HG03521 (cell line): ENCODE data around the gene ROCK1.
"Not testable (repeated sequence)": the region's sequence is repeated elsewhere in the genome, so short reads cannot be mapped to it uniquely, and the experiment has no call there.

Source experiments
- ATAC-seq: cut with Tn5 transposase; IDR thresholded peaks from one replicate; pipeline ENCODE4 v1.9.1; 2021; ENCODE audit warnings: mild to moderate bottlenecking, moderate library complexity; ENCODE audit not compliant: unreplicated experiment

Gene ROCK1

DNA sequence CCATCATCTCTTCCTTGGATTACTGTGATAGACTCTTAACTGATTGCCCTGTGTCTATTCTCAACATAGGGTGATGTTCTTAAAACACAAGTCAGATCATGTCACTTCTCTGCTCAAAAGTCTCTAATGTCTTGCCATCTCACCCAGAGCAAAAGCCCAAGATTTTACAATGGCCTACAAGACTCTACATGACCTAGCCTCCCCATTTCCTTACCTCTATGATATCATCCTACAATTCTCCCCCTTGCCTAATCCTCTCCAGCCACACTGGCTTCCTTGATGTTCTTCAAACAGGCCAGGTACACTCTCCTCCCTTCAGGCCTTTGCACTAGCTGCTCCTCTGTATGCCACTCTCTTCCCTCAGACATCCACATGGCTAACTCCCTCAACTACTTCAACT, 55.1 kb downstream of the ROCK1 start:
- ATAC-seq = no peak

DNA sequence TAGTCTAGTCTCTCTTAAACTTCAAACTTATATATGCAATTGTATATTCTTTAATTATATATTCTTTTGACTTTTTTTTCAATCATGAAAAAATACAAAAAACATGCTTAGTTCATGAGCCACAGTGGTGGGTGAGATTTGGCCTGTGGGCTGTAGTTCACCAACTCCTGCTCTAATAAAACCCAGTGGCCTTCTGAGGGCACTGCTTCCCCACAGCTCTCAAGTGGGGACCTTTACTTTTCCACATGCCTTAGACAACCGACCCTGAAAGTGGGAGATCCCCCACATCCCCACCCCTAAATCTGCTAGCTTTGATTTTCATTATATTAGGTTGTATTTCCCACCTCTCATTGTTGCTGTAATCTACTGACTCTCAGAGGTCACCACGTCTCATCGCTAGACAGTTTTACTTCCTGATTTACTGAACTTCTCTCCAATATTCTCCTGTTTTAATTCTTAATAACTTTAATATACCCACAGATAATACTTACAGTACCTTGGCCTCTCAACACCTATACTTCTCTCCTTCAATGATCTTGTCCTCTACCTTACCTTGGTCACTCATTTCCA, 57.3 kb downstream of the ROCK1 start:
- no peak for ATAC-seq

DNA sequence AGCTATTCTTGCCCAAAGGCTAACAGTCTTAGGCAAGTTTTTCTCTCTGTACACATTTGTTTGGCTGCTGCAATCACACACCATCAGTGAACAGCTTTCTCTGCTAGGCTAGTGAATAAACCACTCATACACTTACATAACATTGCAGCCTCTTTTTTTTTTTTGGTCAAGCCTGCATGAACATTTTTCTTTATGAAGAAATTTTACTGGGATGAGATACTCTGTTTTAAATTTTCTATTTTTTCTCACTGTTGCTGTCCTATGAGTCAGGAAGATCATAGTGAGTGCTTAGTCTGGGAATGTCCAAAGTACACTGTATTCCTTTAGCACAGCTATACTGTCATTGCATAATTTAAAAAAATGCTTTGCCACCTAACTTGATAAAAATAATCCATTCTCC, 58.5 kb downstream of the ROCK1 start:
- no peak for ATAC-seq

DNA sequence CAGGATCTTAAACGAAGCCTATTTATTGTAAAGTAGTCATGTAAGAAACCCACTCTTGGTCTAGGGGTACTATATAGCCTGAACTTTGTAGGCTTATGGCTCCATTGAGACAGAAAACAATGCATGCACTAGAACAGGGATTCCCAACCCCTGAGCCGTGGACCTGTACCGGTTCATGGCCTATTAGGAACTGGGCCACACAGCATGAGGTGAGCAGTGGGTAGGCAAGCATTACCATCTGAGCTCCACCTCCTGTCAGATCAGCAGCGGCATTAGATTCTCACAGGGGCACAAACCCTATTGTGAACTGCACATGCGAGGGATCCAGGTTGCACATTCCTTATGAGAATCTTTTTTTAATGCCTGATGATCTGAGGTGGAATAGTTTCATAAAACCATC, 59.2 kb downstream of the ROCK1 start:
- no peak for ATAC-seq

DNA sequence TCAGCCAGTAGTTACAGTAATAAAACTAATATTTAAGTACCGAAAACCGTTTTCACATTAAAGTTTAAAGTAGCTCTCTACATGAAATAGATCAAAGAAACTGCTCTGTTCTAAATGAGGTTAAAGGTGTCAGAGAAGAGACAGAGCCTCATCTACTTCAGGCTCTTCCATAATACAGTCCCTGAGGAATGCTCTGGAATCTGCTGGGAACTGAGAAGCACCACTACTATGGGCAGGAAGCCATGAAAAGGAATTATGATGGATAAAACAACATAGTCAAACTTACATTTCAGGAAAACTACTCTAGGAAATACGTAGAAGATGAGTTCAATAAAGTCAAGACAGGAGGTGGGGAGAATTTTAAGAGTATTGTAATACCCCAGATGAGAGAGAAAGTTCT, 60.0 kb downstream of the ROCK1 start:
- no peak for ATAC-seq

DNA sequence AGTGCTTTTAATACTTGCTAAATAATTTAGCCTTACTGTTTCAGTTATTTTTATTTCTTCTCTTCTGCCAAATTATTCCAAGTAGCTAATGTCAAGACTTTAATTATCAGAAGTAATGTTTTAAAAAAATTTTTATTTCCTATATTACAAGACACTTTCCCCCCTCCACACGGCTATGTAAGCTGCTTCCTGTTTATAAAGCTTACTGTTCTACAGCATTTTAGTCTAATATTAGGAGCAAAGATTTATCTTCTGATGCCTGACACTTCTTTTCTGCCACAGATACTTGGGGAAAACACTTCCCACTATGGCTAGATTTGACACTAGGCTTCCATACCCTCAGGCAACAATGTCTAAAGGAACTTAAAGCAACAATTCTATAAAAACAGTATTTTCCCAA, 62.3 kb downstream of the ROCK1 start:
- ATAC-seq = no peak

DNA sequence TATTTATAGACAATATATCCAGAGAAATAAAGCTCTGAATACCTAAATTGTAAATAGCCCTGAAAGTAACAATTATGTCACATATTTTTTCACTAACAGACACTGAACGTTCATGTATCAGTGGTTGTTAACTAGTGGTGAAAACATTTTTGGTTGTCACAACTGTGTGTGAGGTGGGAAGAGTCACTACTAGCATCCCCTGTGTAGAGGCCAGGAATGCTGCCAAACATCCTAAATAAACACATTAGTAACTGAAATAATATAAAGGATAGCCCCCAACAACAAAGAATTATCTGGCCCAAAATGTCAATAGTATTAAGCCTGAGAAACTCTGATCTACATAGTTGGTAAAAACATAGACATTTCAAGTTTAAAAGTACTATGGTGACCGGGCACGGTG, 64.5 kb downstream of the ROCK1 start:
- ATAC-seq = no peak

DNA sequence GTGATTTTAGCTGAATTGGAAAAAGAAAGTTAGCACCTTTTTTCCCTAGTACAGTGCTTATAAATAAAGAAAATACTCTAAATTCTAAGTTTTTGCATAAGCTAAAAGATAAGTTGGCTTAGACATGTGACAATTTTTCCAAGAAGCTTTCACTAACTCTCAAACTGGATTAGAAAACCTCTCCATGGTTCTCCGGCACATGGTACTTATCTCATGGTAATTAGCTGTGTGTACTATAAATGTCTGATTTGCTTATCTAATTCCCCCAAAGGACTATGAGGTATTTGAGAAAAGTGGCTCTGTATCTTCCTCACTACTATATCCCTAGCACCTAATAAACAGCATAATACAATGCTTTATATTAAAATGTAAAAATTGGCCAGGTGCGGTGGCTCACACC, 71.1 kb downstream of the ROCK1 start:
- ATAC-seq = no peak

DNA sequence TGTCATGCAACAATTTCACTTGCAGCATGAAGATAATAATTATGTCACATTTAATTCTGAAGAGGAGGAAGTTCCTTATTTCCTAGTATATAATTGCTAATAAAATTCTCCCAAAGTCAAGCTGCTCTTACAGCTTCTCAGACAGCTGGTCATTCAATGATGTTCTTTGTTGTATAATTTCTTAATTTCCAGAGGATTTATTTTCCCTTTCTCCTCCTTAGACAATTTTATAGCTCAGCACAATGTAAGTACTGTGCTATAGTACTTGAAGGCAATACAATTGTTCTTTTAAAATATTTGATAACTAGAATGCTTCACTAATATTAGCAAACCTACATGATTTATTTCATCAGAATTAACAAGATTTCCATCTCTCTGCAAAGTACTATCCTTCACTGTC, 73.4 kb downstream of the ROCK1 start:
- ATAC-seq = no peak

DNA sequence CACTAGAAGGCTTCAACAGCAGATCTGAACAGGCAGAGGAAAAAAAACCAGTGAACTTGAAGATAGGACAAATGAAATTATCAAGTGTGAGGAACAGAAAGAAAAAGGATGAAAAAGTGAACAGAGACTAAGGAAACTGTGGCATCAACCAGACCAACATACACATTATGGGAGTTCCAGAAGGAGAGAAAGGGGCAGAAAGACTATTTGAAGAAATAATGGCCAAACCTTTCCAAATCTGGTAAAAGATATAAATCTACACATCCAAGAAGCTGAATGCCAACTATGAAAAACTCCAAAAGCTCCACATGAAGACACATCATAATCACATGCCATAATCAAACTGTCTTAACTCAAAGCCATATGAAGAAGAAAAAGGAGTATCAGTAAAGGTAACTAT, 79.8 kb downstream of the ROCK1 start:
- no peak for ATAC-seq

DNA sequence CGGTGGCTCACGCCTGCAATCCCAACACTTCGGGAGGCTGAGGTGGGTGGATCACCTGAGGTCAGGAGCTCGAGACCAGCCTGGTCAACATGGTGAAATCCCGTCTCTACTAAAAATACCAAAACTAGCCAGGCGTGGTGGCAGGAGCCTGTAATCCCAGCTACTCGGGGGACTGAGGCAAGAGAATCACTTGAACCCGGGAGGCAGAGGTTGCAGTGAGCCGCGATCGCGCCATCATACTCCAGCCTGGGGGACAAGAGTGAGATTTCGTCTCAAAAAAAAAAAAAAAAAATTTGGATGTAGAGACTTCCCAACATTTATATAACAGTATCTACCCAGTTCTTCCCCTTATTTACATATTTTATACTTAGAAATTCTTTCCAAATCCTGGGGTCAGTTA, 93.4 kb downstream of the ROCK1 start:
- ATAC-seq = not testable (repeated sequence)

DNA sequence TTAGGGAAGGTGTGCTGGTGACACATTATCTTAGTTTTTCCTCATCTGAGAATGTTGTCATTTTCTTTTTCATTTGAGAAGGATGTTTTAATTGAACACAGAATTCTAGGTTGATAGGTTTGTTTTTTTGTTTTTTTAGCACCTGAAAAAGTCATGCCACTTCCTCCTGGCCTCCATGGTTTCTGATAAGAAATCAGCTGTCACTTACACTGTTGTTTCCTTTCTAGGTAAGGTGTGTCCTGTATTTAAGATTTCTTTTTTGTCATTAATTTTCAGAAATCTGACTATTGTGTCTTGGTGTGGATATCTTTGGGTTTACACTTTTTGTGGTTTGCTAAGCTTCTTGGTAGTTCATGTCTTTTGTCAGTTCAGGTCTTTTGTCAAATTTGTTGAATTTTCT, 99.3 kb downstream of the ROCK1 start:
- no peak for ATAC-seq

DNA sequence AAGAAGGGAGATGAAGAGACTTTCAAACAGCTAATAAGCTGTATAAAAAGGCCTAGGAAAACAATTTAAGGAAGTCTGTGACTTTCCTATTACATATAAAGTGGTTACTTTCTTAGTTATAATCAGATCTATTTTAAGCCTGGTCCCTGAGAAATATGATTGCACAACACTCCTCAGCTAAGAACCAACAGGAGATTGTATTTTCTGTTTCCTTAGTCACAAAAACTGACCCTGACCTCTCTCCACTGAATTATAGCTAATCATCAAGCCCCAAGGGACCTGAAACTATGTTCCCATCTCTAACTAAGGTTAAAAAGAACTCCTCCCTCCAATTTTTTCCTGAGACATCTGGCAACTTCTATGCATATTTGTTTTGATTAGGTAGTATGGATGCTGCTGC, 106.9 kb downstream of the ROCK1 start:
- ATAC-seq = no peak

DNA sequence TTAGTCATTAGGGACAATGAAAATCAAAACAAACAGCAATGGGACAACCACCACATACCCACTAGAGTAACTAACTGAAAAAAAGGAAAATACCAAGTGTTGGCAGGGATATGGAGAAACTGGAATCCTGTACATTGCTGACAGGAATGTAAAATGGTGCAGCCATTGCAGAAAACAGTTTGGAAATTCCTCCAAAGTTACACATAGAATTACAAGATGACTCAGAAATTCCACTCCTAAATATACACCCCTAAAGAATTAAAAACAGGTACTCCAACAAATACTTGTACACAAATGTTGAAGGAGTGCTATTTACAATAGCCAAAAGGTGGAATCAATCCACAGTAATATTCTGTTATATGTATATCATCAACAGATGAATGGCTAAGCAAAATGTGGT, 110.9 kb downstream of the ROCK1 start:
- ATAC-seq = no peak

DNA sequence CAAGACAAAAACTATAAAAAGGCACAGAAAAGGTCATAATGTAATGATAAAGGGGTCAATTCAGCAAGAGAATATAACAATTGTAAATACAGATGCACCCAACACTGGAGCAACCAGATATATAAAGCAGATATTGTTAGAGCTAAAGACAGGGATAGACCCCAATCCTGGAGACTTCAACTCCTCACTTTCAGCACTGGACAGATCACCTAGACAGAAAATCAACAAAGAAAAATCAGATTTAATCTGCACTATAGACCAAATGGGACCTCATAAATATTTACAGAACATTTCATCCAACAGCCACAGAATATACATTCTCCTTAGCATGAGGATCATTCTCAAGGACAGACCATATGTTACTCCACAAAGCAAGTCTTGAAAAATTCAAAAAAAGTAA, 114.2 kb downstream of the ROCK1 start:
- no peak for ATAC-seq

DNA sequence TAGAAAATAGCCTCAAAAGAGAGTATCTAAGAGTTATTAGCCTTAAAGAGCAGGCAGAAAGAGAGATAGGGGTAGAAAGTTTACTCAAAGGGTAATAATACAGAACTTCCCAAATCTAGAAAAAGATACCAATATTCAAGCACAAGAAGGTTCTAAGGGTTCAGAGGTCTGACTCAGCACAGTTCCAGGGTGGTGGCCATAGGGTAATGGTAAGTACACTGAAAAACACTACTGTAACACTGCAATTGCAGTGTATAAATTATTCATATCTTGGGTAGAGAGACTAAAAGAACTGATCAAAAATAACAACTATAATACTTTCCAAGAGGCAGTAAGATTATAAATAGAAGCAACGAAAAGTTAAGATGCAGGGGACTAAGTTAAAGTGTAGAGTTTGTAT, 115.2 kb downstream of the ROCK1 start:
- no peak for ATAC-seq

DNA sequence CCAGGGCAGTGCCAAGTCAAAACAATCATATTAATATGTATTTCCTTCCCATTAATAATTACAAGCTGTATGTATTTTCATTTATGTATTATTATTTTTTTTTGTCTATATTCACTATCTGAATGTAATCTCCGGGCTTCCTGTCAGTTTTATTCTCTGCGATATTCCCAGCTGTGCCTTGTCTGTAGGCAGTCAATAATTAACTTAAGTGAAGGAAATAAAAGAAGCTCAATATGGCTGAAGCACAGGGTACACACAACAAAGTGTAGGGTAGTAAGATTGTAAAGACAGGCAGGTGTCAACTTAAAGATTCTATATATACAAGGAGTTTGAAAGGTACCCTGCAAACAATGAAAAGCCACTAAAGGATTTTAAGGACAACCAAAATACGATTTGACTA, 122.9 kb downstream of the ROCK1 start:
- no peak for ATAC-seq

DNA sequence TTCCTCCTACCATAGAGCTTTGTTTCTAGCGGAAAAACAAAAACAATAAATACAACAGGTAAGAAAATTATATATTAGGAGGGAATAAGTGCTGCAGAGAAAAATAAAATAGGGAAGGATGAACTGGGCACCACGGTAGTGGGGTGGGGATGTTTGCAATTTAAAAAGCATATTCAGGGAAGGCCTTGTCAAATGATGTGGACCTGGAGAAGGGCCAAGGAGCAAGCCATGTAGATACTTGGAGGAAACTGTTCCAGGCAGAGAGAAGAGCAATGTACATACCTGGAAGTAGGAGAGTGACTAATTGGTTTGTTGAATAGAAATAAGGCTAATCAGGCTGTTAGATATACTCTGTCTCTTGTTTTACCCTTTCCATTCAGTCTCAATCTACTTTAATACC, 136.5 kb downstream of the ROCK1 start:
- ATAC-seq = no peak

DNA sequence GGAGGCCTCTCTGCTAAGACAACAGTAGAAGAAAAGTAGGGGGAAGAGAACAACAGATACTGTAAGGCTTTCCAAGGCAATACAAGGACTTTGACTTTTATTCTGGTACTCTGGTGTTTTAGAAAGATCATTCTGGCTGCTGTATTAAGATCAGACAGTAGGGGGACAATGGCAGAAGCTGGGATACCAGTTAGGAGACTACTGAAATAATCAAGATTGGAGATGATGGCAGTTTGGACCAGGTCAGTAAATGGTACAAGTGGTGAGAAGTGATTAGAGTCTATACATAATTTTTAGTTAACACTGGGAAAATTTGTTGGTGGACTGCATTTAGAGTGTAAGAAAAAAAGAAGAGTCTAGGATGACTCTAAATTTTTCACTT, 139.7 kb downstream of the ROCK1 start:
- no peak for ATAC-seq

DNA sequence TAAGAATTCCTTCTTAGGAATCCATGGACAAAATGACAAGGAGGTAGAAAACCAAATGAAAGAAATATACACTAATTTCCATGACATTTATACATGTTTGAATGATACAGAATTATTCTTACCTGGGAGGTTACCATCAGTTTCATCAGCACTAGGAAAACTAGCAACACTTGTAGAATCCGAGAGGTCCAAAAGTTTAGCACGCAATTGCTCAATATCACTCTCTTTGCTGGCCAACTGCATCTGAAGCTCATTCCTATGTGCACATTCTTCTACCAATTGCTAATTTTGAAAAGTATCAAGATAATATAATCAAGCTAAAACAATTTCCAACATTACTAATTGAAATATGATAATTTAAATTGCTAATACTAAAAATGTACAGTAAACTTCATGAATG, 144.8 kb downstream of the ROCK1 start:
- no peak for ATAC-seq

DNA sequence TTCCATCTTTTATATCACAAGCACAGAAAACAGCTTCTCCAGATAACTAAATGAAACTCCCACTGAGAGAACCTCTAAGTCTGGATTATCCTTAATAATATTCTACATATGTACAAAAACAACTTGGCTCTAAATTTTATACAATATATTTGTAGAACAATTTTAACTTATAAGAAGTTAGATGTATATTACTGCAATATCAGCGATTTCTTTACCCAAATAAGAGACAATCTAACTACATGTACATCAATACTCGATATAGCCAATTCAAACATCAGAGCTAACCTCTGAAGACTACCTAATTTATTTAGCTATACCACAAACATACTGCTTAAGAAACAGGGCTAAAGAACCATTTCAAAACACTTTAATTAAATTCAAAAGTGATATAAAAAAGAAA, 148.6 kb downstream of the ROCK1 start:
- ATAC-seq = no peak

DNA sequence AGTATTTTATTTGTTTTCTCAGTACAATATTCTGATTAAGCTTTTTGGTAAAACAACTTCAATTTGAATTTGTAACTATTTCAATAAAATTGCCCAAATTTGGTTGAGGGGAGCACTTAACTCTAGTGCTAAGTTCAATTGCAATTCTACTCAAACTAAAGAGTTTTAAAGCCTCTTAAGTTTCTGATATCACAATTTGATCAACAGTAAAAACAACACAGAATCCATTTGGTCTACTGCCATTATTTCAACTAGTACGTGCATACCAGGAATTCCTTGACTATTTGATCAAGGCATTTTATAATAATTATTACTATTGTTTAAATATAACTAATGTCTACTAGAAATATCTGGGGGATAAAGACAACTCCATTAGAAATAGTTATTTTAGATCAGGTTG, 150.9 kb downstream of the ROCK1 start:
- no peak for ATAC-seq

DNA sequence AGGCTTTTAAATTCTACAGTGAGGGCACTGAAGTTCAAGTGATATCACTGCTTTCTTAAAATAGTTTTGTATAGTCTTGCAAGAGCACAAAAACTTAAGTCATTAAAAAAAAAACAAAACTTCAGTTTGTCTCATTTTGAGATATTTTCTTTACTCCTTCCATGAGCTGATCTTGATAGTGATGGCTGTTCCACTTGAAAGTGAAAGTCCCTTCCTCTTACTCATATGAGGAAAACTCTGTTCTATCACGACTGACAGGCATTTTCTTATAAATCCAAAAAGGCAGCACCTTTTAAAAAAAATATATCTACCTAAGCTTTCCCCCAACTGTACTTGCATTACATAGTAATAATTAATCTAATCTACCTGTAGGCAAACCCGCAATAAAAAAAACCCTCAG, 160.8 kb downstream of the ROCK1 start:
- ATAC-seq = not testable (repeated sequence)
